DMS79 treated with DMSO at 0.1 percent for 48 hours (cell line): ENCODE results near the gene PLAGL2.

ENCODE experiments used
- DNase-seq: peaks from one replicate; lab custom pipeline; 2025; lab: John Stamatoyannopoulos, UW

Gene PLAGL2

GRCh38 chr20:32231245-32231644 is 23.7 kb upstream of the PLAGL2 start:
- DNase-seq, result no peak

GRCh38 chr20:32230707-32231106 is 23.2 kb upstream of the PLAGL2 start:
- DNase-seq, result no peak

- DNase-seq, result no peak
Measured at GRCh38 chr20:32229251-32229747, 21.8 kb upstream of the PLAGL2 start.

GRCh38 chr20:32227744-32228688 is 20.5 kb upstream of the PLAGL2 start:
- no peak for DNase-seq

- DNase-seq, result no peak
Measured at GRCh38 chr20:32227306-32227705, 19.8 kb upstream of the PLAGL2 start.

- no peak for DNase-seq
Measured at GRCh38 chr20:32226391-32226790, 18.8 kb upstream of the PLAGL2 start.

- no peak for DNase-seq
Measured at GRCh38 chr20:32224463-32224862, 16.9 kb upstream of the PLAGL2 start.

- DNase-seq, result no peak
Measured at GRCh38 chr20:32218156-32218900, 10.8 kb upstream of the PLAGL2 start.

GRCh38 chr20:32216179-32217142 is 8.9 kb upstream of the PLAGL2 start:
- no peak for DNase-seq

- DNase-seq, result no peak
Measured at GRCh38 chr20:32215729-32216128, 8.2 kb upstream of the PLAGL2 start.

GRCh38 chr20:32215147-32215546 is 7.6 kb upstream of the PLAGL2 start:
- DNase-seq, result no peak

GRCh38 chr20:32213870-32214269 is 6.3 kb upstream of the PLAGL2 start:
- DNase-seq, result no peak

GRCh38 chr20:32209850-32210605 is 2.5 kb upstream of the PLAGL2 start:
- no peak for DNase-seq

GRCh38 chr20:32208499-32209154 is 1.1 kb upstream of the PLAGL2 start:
- DNase-seq, result no peak

- DNase-seq, result no peak
Measured at GRCh38 chr20:32206760-32207625, 550 bp downstream of the PLAGL2 start.

- no peak for DNase-seq
Measured at GRCh38 chr20:32205843-32206759, 1.4 kb downstream of the PLAGL2 start.

- no peak for DNase-seq
Measured at GRCh38 chr20:32205110-32205842, 2.3 kb downstream of the PLAGL2 start.
